Measurements from ENCODE around the gene ZNF813. TPM values are rescaled to one million over a fixed set of nuclear protein-coding genes. Genes with fewer than 3 reads are reported as not detected.

Gene ZNF813
- total and polyA plus RNA-seq, 2 donors (not counting 1 experiment from before 2014, with no cell fraction given) = 1.2 to 10.8 TPM

- H3K9me3 Mint-ChIP-seq (ENCODE audit: insufficient read depth) = peaks cover 27% of the 10 kb centered on the region
- Histone ChIP-seq H3K4me2 (replicated peaks; ENCODE audit: low read depth, low read length, poor library complexity, severe bottlenecking) (no peak overlapping the region), H4K20me1 (ENCODE audit: control insufficient read depth, insufficient read depth, low read length, poor library complexity, severe bottlenecking) (no peaks in the 10 kb centered on the region), H3K4me3 (ENCODE audit: control extremely low read depth in 1 of 5, extremely low read depth in 1 of 5, insufficient read depth in 1 of 5, low read depth in 2 of 5, low read length in 4 of 5) (no peak overlapping the region), H2AFZ (ENCODE audit: insufficient read depth, low read depth, low read length, poor library complexity, severe bottlenecking) (no peak overlapping the region), H3K9me3 (ENCODE audit: control extremely low read depth in 1 of 3, control insufficient read depth in 2 of 3, insufficient read depth in 1 of 3, low read length in 2 of 3) (peaks cover 16 to 59% (median 41%) of the 10 kb centered on the region in 3 donors), H3K27me3 (replicated peaks in 1 of 4; ENCODE audit: control extremely low read depth in 1 of 4, control insufficient read depth in 3 of 4, insufficient read depth in 4 of 4, low read length in 3 of 4) (peaks cover 0 to 27% (median 6%) of the 10 kb centered on the region in 4 experiments), H3K36me3 (replicated peaks in 1 of 2; ENCODE audit: control extremely low read depth in 1 of 2, control insufficient read depth in 1 of 2, extremely low read depth in 1 of 2, insufficient read depth in 2 of 2, low read length in 1 of 2) (no peaks in the 10 kb centered on the region), H3K4me1 (ENCODE audit: control insufficient read depth in 2 of 2, insufficient read depth in 2 of 2, low read length in 2 of 2) (peaks cover 3 to 4% of the 10 kb centered on the region in 2 donors), H3K27ac (ENCODE audit: low read length in 2 of 2) (no peak overlapping the region), H3K9ac (ENCODE audit: low read length) (no peak overlapping the region), H3K79me2 (ENCODE audit: control insufficient read depth, insufficient read depth, low read length) (no peaks in the 10 kb centered on the region)
- ATAC-seq (ENCODE audit: low read depth) (no peak), DNase-seq (no peak)
- no peak overlapping the region for H3K27ac Mint-ChIP-seq
- peaks cover 18% of the 10 kb centered on the region for H3K27me3 Mint-ChIP-seq
- no peak overlapping the region for H3K4me3 Mint-ChIP-seq
- no CpG with 5 or more reads among the region's 6 CpGs for WGBS (ENCODE audit: insufficient coverage)
- TF ChIP-seq EZH2 (IDR thresholded peaks at IDR 0.05; ENCODE audit: borderline replicate concordance, insufficient read depth, low read depth, low read length, poor library complexity, severe bottlenecking) = no peak
- TF ChIP-seq, protein P1, sequence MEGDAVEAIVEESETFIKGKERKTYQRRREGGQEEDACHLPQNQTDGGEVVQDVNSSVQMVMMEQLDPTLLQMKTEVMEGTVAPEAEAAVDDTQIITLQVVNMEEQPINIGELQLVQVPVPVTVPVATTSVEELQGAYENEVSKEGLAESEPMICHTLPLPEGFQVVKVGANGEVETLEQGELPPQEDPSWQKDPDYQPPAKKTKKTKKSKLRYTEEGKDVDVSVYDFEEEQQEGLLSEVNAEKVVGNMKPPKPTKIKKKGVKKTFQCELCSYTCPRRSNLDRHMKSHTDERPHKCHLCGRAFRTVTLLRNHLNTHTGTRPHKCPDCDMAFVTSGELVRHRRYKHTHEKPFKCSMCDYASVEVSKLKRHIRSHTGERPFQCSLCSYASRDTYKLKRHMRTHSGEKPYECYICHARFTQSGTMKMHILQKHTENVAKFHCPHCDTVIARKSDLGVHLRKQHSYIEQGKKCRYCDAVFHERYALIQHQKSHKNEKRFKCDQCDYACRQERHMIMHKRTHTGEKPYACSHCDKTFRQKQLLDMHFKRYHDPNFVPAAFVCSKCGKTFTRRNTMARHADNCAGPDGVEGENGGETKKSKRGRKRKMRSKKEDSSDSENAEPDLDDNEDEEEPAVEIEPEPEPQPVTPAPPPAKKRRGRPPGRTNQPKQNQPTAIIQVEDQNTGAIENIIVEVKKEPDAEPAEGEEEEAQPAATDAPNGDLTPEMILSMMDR (IDR thresholded peaks at IDR 0.05) = no peak
- peaks cover 7% of the 10 kb centered on the region for H3K4me1 Mint-ChIP-seq
- ChIA-PET CTCF (no interaction called here), POLR2A (interaction anchor here (0.7 kb wide), 1 partner anchor 1008 kb away, joined by 16 read pairs; no protein-coding TSS in a partner anchor)
- intact Hi-C loops (cut with micrococcal nuclease) = no loop called here
Observed at GRCh38 chr19:53461866-53462265, 5.7 kb upstream of the ZNF813 start.

DNA sequence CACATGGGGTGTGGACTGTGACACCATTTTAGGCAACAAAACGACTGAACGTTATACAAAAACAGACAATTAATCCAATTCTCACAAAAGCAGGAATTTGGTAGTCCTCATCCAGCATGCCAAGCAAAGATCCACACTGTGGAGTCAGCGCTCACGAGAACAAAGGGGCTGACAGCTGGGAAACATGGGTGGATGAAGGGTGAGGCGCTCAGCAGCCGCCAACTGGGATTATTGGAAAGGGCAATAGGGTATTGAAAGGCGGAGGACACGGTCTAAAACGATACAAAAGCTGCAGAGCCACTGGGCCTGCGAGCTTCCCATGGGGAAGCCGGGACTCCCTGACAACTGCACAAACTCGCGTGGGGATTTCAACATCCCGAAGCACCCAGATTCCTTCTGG lies 4.7 kb upstream of the ZNF813 start:
- no peak overlapping the region for H2AFZ ChIP-seq (ENCODE audit: insufficient read depth, low read depth, low read length, poor library complexity, severe bottlenecking)
- no peak overlapping the region for H3K4me3 Mint-ChIP-seq
- no peak for DNase-seq
- H3K79me2 ChIP-seq (ENCODE audit: control insufficient read depth, insufficient read depth, low read length) = no peaks in the 10 kb centered on the region
- ChIA-PET CTCF (interaction anchor here (0.7 kb wide), 1 partner anchor 55 kb away, joined by 3 read pairs; no protein-coding TSS in a partner anchor), POLR2A (no interaction called here)
- no peak overlapping the region for H3K9ac ChIP-seq (ENCODE audit: low read length)
- H4K20me1 ChIP-seq (ENCODE audit: control insufficient read depth, insufficient read depth, low read length, poor library complexity, severe bottlenecking) = no peaks in the 10 kb centered on the region
- H3K4me2 ChIP-seq (replicated peaks; ENCODE audit: low read depth, low read length, poor library complexity, severe bottlenecking) = no peak overlapping the region
- no peak overlapping the region for H3K27ac ChIP-seq (ENCODE audit: low read length in 2 of 2)
- peaks cover 0 to 27% (median 6%) of the 10 kb centered on the region in 4 experiments for H3K27me3 ChIP-seq (replicated peaks in 1 of 4; ENCODE audit: control extremely low read depth in 1 of 4, control insufficient read depth in 3 of 4, insufficient read depth in 4 of 4, low read length in 3 of 4)
- peaks cover 20% of the 10 kb centered on the region for H3K9me3 Mint-ChIP-seq (ENCODE audit: insufficient read depth)
- peaks cover 18% of the 10 kb centered on the region for H3K27me3 Mint-ChIP-seq
- H3K27ac Mint-ChIP-seq = no peak overlapping the region
- peaks cover 14% of the 10 kb centered on the region for H3K4me1 Mint-ChIP-seq
- 67% methylated on average over 12 of the region's 14 CpGs for WGBS (ENCODE audit: insufficient coverage)
- peaks cover 3 to 8% of the 10 kb centered on the region in 2 donors for H3K4me1 ChIP-seq (ENCODE audit: control insufficient read depth in 2 of 2, insufficient read depth in 2 of 2, low read length in 2 of 2)
- H3K9me3 ChIP-seq (ENCODE audit: control extremely low read depth in 1 of 3, control insufficient read depth in 2 of 3, insufficient read depth in 1 of 3, low read length in 2 of 3) = peaks cover 8 to 56% (median 31%) of the 10 kb centered on the region in 3 donors
- ATAC-seq (ENCODE audit: low read depth) = no peak
- H3K4me3 ChIP-seq (ENCODE audit: control extremely low read depth in 1 of 5, extremely low read depth in 1 of 5, insufficient read depth in 1 of 5, low read depth in 2 of 5, low read length in 4 of 5) = no peak overlapping the region
- intact Hi-C loops (cut with micrococcal nuclease) = no loop called here
- H3K36me3 ChIP-seq (replicated peaks in 1 of 2; ENCODE audit: control extremely low read depth in 1 of 2, control insufficient read depth in 1 of 2, extremely low read depth in 1 of 2, insufficient read depth in 2 of 2, low read length in 1 of 2) = no peaks in the 10 kb centered on the region
- TF ChIP-seq, protein P1 (IDR thresholded peaks at IDR 0.05) = no peak
- TF ChIP-seq EZH2 (IDR thresholded peaks at IDR 0.05; ENCODE audit: borderline replicate concordance, insufficient read depth, low read depth, low read length, poor library complexity, severe bottlenecking) = no peak

All from B cell (primary cell).